Neural cell (in vitro differentiated cells): ENCODE data around the gene GMPPA. TPM values are rescaled to one million over a fixed set of nuclear protein-coding genes. Genes with fewer than 3 reads are reported as not detected.

Experiments
- H2AFZ ChIP-seq: fragments of 200-600, 300-800 bp; sonication (generic), shearing (Covaris generic); 2 replicates; pipeline ENCODE4 v1.6.0; 2014; ENCODE audit warnings: low read depth, mild to moderate bottlenecking, antibody characterized with exemption, low read length, moderate library complexity
- H3F3A ChIP-seq: fragments of 200-600 bp; shearing (Covaris generic); 2 replicates; pipeline ENCODE4 v1.6.1; 2016; ENCODE audit warnings: mild to moderate bottlenecking, moderate library complexity, mixed read lengths, antibody characterized with exemption, low read length; ENCODE audit not compliant: insufficient read depth, poor library complexity, severe bottlenecking
- H3K27ac ChIP-seq: fragments of 200-600, 300-800 bp; sonication (generic), shearing (Covaris generic); 2 replicates; pipeline ENCODE4 v1.5.1; 2014; ENCODE audit warnings: mild to moderate bottlenecking, low read length, moderate library complexity
- H3K27me3 ChIP-seq: fragments of 300-800, 200-600 bp; sonication (generic), shearing (Covaris generic); 2 replicates; pipeline ENCODE4 v1.6.0; 2014; ENCODE audit warnings: mild to moderate bottlenecking, low read depth, low read length, moderate library complexity; ENCODE audit not compliant: insufficient read depth
- H3K36me3 ChIP-seq: fragments of 300-800, 200-600 bp; sonication (generic), shearing (Covaris generic); 2 replicates; pipeline ENCODE4 v1.5.1; 2014; ENCODE audit warnings: mild to moderate bottlenecking, antibody characterized with exemption, low read length, moderate library complexity; ENCODE audit not compliant: insufficient read depth
- H3K4me2 ChIP-seq: fragments of 300-800, 200-600 bp; sonication (generic), shearing (Covaris generic); 2 replicates; pipeline ENCODE4 v1.6.0; 2014; ENCODE audit warnings: mild to moderate bottlenecking, low read length
- H3K4me3 ChIP-seq: fragments of 300-800, 200-600 bp; sonication (generic), shearing (Covaris generic); 2 replicates; pipeline ENCODE4 v1.5.1; 2014; ENCODE audit warnings: mild to moderate bottlenecking, low read length, moderate library complexity
- H3K79me2 ChIP-seq: fragments of 200-600 bp; shearing (Covaris generic); replicated peaks from 2 replicates; pipeline ENCODE4 v1.6.0; 2014; ENCODE audit warnings: mild to moderate bottlenecking, low read length, moderate library complexity; ENCODE audit not compliant: insufficient read depth
- H3K9ac ChIP-seq: fragments of 300-800, 200-600 bp; sonication (generic), shearing (Covaris generic); 2 replicates; pipeline ENCODE4 v1.6.1; 2016; ENCODE audit warnings: mild to moderate bottlenecking, low read length, mixed read lengths
- H3K9me2 ChIP-seq: fragments of 200-600 bp; shearing (Covaris generic); 2 replicates; pipeline ENCODE4 v1.6.1; 2016; ENCODE audit warnings: mild to moderate bottlenecking, low read length, mixed read lengths; ENCODE audit not compliant: insufficient read depth
- H3K9me3 ChIP-seq: fragments of 200-600, 300-800 bp; sonication (generic), shearing (Covaris generic); 2 replicates; pipeline ENCODE4 v1.6.1; 2016; ENCODE audit warnings: mild to moderate bottlenecking, mixed run types, low read length, moderate library complexity, mixed read lengths
- H4K20me1 ChIP-seq: fragments of 200-600 bp; shearing (Covaris generic); 2 replicates; pipeline ENCODE4 v1.6.1; 2016; ENCODE audit warnings: mild to moderate bottlenecking, mixed run types; ENCODE audit not compliant: insufficient read depth
- EP300 ChIP-seq: fragments of 450-650 bp; conservative IDR thresholded peaks from 2 replicates; pipeline ENCODE4 v1.6.1; 2014; ENCODE audit warnings: antibody characterized with exemption, mild to moderate bottlenecking, moderate library complexity; ENCODE audit not compliant: poor library complexity, severe bottlenecking
- EZH2 ChIP-seq: fragments of 200-600, 300-800 bp; shearing (Covaris generic), sonication (generic); IDR thresholded peaks from 2 replicates; pipeline ENCODE4 v1.6.1; 2014; ENCODE audit warnings: antibody characterized with exemption, low read length, borderline replicate concordance, mild to moderate bottlenecking; ENCODE audit not compliant: insufficient read depth, poor library complexity, severe bottlenecking
- MXI1 ChIP-seq: fragments of 450-650 bp; conservative IDR thresholded peaks from 2 replicates; pipeline ENCODE4 v1.6.1; 2014; ENCODE audit warnings: antibody characterized with exemption, mild to moderate bottlenecking; ENCODE audit not compliant: poor library complexity, severe bottlenecking
- POLR2AphosphoS5 ChIP-seq: IDR thresholded peaks from 2 replicates; pipeline ENCODE4 v1.6.1; 2012
- RAD21 ChIP-seq: fragments of 450-650 bp; conservative IDR thresholded peaks from 2 replicates; pipeline ENCODE4 v1.6.1; 2014; ENCODE audit warnings: antibody characterized with exemption, mild to moderate bottlenecking, moderate library complexity
- REST ChIP-seq: IDR thresholded peaks from 2 replicates; pipeline ENCODE4 v1.6.1; 2012; ENCODE audit warnings: borderline replicate concordance
- SMC3 ChIP-seq: fragments of 450-650 bp; conservative IDR thresholded peaks from 2 replicates; pipeline ENCODE4 v1.6.1; 2014; ENCODE audit warnings: antibody characterized with exemption, mild to moderate bottlenecking, moderate library complexity; ENCODE audit not compliant: poor library complexity
- TAF1 ChIP-seq: IDR thresholded peaks from 2 replicates; pipeline ENCODE4 v1.6.1; 2012; ENCODE audit warnings: low read depth
- polyA plus RNA-seq: library from polyadenylated mRNA; depleted of rRNA; stranded (reverse); fragments of >200 nt; gene quantifications from 2 replicates; pipeline ENCODE4 v1.2.3, GENCODE V29; 2014
- TF ChIP-seq, protein P1 (sequence below): fragments of 450-650 bp; IDR thresholded peaks from 2 replicates; pipeline ENCODE4 v1.5.1; 2014; ENCODE audit warnings: antibody characterized with exemption, mild to moderate bottlenecking, moderate library complexity; ENCODE audit not compliant: poor library complexity, severe bottlenecking

GMPPA gene
- polyA plus RNA-seq, 1 donor from 2014 or later, result 20.4 TPM

DNA sequence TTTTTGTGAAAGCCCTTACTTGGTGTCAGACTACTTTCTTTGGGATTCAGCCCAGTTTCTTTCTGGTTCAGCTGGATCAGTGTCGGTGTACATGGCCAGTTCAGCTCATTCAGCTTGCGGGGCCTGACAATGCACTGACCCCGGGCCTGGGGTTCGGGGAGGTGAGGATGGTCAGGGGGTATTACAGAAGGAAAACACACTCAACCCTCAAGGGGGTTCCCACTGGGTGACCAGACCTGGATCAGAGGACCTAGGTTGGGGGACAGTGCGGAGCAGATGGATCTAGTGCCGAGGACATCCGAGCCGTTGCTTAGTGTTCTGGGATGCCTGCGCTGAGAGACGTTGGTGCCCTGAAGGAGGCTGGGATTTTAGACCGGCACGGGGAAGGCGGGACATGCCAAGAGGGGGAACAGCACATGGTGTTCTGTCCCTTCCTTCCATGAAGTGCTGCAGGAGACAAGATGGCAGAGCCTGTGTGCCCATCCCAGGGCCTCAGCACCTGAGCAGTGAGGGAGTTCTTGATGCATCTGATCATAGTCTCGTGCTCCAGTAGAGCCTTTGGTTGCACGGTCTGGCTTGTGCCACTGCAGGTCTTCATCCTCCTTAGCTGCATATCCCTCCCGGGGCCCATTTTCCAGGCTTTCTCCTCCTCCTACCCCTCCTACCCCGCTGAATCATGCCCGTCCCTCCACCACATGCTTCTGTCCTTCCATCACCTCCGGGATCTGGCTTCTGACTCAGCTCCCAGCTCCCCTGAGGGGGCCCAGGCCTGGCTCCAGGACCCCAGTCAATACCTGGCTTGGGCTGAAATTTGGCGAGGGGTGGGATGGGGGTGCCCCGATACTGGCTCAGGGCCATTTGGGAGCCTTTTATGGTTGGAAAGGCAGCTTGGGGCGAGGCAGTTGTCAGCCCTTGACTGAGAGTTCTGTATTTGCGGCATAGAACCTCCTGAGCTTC is 46.1 kb upstream of the GMPPA start:
- Histone ChIP-seq H3K9ac (no peak overlapping the region), H3K9me3 (no peaks in the 10 kb centered on the region), H3K27me3 (peaks cover 6% of the 10 kb centered on the region), H3K4me3 (no peak overlapping the region), H3K4me2 (no peak overlapping the region), H3K9me2 (no peaks in the 10 kb centered on the region), H3F3A (no peaks in the 10 kb centered on the region), H2AFZ (no peak overlapping the region), H3K36me3 (peaks cover 6% of the 10 kb centered on the region), H3K79me2 (no peaks in the 10 kb centered on the region), H4K20me1 (no peaks in the 10 kb centered on the region), H3K27ac (no peak overlapping the region)
- TF ChIP-seq REST (no peak), TAF1 (no peak), SMC3 (no peak), MXI1 (no peak), EZH2 (no peak), RAD21 (no peak), POLR2AphosphoS5 (no peak), EP300 (no peak)
- TF ChIP-seq, protein P1, sequence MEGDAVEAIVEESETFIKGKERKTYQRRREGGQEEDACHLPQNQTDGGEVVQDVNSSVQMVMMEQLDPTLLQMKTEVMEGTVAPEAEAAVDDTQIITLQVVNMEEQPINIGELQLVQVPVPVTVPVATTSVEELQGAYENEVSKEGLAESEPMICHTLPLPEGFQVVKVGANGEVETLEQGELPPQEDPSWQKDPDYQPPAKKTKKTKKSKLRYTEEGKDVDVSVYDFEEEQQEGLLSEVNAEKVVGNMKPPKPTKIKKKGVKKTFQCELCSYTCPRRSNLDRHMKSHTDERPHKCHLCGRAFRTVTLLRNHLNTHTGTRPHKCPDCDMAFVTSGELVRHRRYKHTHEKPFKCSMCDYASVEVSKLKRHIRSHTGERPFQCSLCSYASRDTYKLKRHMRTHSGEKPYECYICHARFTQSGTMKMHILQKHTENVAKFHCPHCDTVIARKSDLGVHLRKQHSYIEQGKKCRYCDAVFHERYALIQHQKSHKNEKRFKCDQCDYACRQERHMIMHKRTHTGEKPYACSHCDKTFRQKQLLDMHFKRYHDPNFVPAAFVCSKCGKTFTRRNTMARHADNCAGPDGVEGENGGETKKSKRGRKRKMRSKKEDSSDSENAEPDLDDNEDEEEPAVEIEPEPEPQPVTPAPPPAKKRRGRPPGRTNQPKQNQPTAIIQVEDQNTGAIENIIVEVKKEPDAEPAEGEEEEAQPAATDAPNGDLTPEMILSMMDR, result no peak

- Histone ChIP-seq H3K79me2 (no peaks in the 10 kb centered on the region), H3K27ac (no peak overlapping the region), H3F3A (no peaks in the 10 kb centered on the region), H3K9me3 (no peaks in the 10 kb centered on the region), H3K36me3 (peaks cover 6% of the 10 kb centered on the region), H3K4me3 (no peak overlapping the region), H3K27me3 (peaks cover 1% of the 10 kb centered on the region), H3K9ac (no peak overlapping the region), H4K20me1 (no peaks in the 10 kb centered on the region), H3K4me2 (no peak overlapping the region), H2AFZ (no peak overlapping the region), H3K9me2 (no peaks in the 10 kb centered on the region)
- TF ChIP-seq REST (no peak), TAF1 (no peak), EZH2 (no peak), MXI1 (no peak), POLR2AphosphoS5 (no peak), RAD21 (no peak), SMC3 (no peak), EP300 (no peak)
- TF ChIP-seq, protein P1, result no peak
Observed at GRCh38 chr2:219453671-219454590, 44.8 kb upstream of the GMPPA start.
